Activated CD4-positive, alpha-beta T cell treated with anti-CD3 and anti-CD28 coated beads, Interleukin-2, Interleukin-4, amounts not matched to agents 100 ng/mL and 50 ng/mL, durations not matched to agents 16 hours and 8 hours (primary cell): ENCODE measurements around the gene SLC1A7.

Source experiments
- DNase-seq: peaks from one replicate; pipeline ENCODE4 v3.0.0-alpha.2; 2020; ENCODE audit warnings: low spot score

The SLC1A7 gene

DNA sequence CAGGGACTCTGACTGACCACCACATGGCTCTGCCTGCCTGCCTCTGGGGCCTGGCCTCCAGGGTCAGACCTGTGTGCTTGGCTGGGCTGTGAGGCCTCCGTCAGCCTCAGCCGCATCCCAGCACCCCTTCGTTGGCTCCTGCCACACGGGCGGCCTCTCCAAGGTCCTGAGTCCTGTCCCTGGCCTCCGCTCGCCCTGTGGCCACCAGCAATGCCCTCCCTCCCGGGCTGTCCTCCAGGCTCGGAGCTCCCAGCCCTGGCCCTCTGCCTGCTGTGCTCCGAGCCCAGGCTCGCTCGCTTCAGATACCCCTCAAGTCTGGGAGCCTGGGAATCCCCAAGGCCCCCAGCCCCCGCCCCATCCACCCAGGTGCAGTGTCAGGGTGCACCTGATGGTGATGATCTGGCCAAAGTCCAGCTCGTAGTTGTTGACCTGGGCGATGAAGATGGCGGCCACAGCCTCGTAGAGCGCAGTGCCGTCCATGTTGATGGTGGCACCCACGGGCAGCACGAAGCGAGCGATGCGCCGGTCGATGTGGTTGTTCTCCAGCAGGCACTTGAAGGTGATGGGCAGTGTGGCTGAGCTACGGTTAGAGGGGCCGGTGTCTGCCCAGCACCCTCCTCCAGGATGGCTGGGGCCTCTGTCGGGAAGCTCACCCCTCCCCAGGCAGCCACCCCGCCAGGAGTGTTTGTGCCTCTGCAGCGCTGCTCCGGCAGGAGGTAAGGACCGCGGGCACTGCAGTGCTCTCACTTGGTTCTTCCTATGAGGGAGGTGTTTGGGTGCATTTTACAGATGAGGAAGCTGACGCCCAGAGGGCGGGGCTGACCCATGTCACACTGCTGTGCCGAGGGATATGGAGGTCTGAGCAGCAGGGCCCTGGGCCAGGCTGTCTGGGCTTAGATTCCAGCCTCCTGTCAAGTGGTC, 52.0 kb downstream of the SLC1A7 start:
- no peak for DNase-seq

DNA sequence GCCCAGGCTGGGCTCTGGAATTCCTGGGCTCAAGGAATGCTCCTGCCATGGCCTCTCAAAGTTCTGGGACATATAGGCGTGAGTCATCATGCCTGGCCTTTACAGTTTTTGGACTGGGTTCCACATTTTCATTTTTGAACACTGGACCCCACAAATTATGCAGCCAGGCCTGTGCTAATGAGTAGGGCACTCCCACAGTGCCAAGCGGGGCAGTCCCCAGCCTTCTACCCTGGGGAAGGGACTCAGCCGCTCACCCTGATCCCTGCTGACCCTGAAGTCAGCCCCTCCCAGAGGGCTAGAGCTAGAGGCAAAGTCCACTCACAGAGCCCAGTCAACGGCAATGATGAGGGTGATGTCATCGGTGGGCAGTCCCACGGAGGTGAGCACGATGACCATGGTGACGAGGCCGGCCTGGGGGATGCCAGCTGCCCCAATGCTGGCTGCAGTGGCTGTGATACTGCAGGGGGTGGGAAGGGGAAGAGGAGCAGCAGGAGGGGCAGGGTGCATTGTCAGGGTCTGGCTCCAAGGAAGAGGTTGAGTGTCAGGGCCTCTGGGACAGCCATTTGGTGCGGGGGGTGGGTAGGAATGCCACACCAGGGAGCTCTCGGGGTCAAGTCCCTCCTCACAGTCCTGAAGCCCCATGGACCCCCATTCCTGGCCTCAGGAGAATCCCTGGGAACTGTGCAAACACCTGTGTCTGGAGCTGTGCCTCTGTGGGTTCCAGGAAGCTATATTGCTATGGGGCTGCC, 52.8 kb downstream of the SLC1A7 start:
- DNase-seq = no peak

DNA sequence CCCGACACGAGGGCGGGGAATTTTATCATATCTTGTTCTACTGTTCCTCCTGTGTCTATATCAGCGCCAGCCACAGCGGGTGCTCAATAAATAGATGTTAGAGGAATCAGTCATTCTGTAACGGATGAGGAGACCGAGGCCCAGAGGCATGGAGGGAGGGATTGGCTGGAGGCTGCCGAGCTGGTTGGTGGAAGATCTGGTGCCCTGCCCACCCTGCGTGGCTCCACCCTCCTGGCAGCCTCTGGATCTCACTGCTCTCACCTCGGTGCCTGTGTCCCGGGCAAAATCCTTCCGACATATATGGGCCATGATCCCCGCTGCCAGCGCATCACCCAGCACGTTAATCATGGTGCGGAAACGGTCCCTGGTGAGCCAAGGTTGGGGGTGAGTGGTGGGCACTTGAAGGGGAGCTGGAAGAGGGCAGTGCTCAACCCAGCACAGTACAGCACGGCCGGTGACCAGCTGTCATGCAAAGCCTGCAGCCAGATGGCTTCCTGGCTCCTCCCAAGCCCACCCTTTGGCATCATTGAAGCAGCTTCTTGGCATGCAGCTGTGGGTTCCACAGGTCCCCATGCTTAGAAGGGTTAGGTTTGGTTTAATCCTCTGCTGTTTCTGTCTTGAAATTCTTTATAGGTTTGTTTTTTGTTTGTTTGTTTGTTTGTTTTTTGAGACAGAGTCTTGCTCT, 53.7 kb downstream of the SLC1A7 start:
- no peak for DNase-seq

DNA sequence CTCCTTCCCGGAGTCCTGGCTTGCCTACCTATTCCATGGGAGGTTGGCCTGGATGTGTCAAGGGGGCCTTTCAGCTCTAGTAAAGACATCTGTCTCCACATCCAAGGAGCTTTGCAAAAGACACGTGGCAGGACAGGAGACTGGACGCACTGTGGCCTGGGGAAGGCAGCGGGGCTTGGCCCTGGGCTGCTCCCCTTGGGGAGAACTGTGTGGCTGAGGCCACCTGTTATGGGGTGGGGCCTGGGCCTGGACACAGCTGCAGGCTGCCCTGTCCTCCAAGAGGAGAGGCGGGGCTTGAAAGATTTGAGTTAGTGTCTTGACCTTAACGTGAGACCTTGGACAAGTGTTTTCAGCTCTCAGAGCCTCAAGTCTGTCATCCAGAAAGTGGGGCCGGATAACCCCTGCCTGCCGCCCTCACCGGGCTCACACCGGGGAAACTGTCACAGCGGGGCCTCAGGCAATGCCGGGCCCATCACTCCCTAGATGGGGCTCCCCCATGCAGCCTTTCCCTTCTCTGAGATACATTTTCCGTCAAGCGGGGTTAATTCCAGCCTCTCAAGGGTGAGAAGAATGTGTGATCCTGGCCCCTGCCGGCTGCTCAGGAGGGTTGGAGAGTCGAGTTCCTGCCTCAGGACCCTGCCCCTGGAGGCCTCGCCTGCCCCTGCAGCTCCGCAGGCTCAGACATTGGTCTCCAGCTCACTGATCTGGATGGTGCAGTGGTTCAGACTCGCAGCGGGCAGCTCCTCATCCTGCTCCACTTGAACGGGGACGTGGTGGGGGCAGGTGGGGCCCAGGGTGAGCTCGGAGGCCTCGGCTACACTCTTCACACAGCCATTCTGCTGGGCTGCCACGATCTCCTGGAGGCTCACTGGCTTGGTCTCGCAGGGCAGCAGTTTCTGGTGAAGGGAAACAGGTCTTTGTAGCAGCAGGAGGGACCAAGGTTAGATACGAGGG, 54.8 kb downstream of the SLC1A7 start:
- no peak for DNase-seq

DNA sequence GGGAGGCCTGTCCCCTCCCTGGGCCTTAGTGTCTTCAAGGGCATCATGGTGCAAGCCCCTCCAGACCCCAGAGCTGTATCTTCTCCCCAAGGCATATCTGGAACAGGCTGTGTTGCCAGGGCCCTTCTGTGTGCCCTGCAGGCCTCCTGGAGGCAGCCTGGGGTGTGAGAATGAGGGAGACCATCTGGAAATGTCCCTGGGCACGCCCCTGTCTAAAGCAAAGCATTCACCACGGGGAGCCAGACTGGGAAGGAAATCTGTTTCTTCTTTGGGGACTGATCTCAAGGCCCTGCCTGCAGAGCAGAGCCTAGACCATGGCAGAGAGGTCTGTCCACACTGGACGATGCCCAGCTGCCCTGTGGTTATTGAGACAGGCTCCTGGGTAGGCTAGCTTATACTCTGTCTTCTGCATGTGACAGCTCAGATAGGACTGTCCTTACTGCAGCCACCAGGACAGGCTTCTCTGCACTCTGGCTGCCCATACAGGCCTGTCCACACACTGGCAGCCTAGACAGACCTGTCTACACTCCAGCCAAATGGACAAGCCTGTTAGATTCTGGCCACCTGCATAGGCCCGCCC, 55.9 kb downstream of the SLC1A7 start:
- DNase-seq = no peak

DNA sequence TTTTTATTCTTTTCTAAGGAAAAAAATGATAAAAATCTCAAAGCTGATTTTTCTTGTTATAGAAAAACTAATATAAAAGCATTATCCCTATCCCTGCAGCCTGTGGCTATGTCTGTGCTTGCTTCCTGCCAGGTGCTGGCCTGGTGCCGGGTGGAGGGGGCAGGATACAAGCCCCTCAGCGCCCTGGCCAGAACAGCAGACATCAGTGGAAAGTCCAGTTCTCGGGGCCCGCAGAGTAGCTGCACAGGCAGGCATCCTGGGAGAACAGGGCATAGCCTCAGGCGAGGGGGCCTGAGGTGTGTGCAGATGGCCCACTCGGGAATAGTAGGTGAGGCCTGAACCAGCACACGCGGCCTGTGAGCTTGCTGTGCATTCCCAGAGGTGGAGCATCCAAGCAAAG, 57.0 kb downstream of the SLC1A7 start:
- no peak for DNase-seq

DNA sequence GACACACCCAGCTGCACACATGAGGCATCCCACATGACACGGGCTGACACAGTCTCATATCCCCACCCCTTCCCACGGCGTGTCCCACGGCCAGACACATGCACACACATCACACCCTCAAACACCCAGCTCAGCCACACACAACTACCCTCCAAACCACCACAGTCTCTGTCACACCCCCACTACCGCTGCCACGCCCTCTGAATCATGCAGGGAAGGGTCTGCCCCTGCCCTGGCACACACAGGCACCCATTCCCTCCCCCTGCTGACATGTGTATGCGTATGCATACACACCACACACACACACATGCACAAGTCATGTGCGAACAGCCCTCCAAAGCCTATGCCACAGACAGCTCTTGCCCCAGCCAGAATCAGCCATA, 57.9 kb downstream of the SLC1A7 start:
- DNase-seq = no peak

DNA sequence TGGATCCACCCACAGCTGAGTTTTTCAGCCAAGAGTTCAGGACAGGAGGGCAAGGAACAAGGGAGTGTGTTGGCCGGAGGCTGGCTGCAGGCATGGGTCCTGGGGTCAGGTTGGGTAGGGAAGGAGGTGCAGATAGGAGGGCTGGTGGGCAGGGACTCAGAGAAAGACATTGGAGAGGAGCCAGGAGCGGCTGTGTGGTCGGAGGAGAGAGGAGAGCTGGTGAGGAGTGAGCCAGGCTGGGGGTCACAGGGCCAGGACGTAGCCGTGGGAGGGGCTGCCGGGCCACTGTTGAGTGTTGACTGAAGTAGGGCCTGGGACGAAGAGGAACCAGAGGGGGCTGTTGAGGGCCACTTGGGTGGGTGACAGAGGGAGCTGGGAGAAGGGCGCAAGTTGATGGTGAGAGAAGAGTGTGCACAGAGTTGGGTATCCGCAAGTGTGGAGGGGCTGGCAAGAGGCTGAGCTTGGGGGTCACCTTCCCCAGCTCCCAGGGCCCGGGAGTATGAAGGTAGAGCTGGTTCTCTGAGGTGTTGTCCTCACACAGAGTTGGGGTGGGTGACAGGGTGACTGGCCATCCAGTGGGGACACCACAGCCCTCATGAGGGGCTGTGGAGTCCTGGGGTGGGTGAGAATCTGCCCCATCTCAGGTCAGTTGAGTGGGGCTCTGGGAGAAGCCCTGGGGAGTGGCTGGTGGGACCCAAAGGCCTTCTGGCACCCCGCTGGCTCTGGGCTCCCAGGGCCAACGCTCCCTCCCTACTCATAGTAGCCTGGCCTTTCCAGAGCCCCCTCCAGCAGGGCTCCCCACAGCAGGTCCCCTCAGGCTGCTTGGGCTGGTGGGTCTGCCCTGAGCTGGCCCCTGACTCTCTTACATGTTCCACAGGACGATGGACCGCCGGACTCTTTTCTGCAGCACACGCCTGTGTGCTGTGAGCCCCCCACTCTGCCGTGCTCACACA, 58.5 kb downstream of the SLC1A7 start:
- DNase-seq = no peak

DNA sequence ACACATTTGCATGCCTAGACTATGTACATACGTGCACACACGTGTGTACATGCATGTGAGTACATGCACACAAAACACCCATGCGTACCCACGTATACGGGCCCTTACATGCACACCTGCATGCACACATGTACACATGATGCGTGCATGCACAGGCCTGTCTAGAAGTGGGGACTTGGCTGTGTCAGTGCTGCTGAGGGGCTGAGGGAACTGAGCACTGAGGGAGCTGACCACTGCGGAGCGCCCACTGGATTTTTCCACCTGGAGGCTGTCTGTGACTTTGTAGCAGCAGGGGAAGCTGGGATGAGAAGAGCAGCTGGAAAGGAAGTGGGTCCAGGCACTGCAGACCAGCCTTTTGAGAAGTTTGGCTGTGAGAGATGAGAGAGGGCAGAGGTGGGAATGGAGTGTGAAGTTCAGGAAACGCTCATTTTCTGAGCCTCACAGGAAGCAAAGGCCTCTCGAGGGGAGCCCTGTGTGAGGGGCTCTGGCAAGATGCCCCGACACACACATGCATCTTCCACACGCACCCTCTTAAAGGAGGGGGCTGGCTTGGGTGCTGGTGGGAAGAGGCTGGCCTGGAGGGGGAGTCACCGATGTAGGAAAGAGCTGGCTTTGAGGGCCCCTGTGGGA, 59.5 kb downstream of the SLC1A7 start:
- no peak for DNase-seq

DNA sequence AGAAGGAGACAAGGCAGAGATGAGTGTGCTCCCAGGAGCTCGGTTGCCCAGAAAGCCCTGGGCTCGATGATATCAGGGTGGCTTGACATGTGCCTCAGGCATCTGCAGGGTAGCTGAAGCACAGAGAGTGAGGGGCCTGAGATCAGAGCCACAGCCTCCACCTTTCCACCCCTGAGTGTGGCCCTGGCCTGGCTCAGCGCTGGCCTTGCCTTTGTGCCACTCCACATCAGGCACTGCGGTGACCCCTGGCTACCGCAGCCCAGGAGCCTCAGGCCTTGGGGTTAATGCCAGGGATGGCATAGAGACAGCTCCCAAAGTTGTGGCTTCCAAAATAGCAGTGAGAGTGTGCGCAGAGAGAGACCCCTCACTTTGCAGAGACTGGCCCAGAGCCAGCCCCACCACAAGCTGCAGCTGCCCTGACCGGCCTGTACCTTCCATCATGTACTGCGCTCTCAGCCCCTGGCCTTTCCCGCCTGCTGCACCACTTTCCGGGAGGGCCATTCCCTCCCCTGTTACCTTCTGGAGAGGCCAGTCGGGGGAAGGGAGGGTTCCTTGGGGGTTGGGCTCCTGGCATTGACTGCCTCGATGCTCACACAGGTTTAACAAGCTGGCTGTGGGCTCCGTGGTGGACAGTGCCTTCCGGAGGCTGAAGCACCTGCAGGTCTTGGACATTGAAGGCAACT, 60.9 kb downstream of the SLC1A7 start:
- no peak for DNase-seq

DNA sequence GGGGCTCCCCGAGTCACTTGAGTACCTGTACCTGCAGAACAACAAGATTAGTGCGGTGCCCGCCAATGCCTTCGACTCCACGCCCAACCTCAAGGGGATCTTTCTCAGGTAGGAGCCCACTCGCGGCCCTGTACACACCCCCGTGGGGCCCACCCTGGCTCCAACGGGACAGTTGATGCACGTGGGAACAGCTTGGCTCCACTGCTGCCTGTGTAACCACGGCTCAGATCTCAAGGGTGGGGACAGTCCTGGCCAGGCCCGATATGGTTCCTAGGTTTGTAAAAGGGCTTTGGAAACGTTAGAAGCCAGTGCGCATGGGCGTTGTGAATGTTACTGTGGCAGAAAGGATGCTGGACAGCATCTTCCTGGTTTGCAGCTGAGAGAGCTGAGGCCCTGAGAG, 61.7 kb downstream of the SLC1A7 start:
- DNase-seq = no peak

DNA sequence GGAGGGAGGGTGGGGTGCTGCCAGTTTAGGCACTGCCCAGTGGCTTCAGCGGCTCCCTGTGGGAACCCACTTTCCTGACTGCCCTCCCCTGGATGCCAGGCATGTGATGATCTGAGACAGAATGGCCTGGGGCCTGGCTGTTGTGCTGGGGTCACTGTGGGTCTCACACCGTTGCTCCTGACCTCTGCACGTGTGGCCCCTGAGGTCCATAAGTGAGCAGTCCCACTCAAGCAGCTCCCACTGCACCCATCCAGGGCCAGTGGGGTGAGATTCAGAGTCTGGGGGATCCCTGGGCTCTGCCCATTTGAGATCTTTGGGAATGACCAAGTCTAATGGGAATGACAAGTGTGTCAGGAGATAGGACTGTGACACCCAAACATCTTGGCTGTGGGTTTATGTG, 62.4 kb downstream of the SLC1A7 start:
- DNase-seq = no peak

DNA sequence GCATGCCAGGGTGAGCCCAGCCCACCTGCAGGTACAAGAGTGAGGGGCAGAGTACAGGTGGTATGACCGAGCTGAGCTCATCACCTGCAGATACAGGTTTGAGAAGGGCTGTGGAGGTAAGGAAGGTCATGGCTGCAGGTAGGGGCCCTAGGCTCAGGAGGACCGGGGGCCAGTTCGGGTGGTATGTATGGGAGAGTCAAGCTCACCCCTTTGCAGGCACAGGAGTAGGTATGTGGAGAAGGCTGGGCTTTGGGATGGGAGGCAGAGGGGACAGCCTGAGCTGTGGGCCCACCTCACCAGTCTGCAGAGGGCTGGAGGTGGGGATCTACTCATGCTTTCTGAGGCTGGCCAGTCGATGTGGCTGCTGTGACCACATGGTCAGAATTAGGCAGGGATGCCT, 63.2 kb downstream of the SLC1A7 start:
- no peak for DNase-seq

DNA sequence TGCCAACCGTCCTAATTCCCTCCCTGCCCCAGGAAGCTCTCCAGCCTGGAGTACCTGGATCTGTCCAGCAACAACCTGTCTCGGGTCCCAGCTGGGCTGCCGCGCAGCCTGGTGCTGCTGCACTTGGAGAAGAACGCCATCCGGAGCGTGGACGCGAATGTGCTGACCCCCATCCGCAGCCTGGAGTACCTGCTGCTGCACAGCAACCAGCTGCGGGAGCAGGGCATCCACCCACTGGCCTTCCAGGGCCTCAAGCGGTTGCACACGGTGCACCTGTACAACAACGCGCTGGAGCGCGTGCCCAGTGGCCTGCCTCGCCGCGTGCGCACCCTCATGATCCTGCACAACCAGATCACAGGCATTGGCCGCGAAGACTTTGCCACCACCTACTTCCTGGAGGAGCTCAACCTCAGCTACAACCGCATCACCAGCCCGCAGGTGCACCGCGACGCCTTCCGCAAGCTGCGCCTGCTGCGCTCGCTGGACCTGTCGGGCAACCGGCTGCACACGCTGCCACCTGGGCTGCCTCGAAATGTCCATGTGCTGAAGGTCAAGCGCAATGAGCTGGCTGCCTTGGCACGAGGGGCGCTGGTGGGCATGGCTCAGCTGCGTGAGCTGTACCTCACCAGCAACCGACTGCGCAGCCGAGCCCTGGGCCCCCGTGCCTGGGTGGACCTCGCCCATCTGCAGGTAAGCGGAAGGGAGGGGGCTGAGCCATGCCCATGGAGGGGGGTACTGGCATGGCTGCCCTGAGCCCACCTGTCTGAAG, 63.9 kb downstream of the SLC1A7 start:
- DNase-seq = no peak

DNA sequence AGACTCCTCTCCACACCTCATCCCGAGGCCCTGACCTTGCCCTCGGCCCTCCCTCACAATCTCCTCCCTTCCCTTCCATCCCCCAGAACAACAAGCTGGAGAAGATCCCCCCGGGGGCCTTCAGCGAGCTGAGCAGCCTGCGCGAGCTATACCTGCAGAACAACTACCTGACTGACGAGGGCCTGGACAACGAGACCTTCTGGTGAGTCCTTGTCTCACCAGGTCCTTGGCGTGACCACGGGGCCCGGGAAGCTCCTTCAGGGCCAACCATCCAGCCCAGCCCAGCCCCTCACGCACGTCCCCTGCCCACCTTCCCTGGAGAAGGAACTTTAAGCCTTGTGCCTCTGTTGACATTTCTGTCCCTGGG, 64.9 kb downstream of the SLC1A7 start:
- no peak for DNase-seq

DNA sequence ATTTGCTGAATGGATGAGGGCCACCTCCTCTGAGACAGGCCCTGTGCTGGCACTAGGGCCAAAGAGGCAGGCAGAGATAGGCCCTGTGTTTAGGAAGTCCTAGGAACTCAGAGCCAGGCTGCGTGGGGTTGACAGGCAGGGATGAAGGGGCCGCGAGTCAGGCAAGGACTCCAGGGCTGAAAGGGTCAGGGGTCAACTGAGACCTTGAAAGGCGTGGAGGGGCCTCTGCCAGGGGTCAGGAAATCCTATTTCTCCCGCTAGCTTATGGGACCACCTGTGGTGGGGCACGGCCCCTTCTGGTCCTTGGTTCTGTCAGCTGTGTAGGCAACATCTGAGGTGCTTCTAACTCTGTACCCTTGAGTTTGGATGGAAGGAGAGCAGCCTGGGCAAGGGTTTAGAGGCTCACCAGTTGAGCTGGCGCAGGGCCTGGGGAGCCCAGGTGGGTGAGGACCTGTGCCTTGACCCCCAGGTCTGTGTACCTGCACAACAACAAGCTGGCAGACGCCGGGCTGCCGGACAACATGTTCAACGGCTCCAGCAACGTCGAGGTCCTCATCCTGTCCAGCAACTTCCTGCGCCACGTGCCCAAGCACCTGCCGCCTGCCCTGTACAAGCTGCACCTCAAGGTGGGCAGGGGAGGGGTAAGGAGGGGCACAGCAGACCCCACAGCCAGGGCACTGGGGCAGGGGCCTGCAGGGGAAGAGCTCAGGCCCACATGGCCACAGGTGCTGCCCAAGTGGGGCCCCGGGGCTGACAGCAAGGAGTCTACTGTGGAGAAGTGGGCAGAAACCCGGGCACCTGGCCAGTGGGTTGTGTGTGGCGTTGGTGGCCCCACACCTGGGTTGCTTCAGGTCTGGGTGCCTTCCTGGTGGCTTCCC, 65.5 kb downstream of the SLC1A7 start:
- no peak for DNase-seq

DNA sequence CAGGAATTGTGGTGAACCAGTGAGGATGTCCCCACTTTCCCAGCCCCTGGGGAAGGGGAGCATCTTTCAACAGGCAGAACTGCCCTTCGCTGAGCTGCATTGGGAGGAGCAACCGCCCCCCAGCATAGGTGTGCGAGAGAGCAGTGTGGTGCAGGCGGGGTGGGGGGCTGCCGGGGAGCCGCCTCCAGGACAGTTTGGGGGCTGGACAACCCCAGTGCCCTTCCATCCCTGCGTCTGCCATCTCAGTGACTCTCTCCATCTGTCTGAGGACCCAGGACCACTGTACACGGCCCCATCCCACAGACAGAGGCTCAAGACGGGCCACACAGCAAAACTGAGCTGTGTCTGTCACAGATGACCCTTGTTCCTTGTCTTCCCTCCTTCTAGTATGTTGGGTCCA, 66.3 kb downstream of the SLC1A7 start:
- no peak for DNase-seq
